GM23338 (cell line): Measurements from ENCODE around the gene SCTR. TPM values are rescaled to one million over a fixed set of nuclear protein-coding genes. Genes with fewer than 3 reads are reported as not detected.

ENCODE experiments used
- ATAC-seq: fragments of 200-7000 bp; cut with Tn5 transposase; 3 replicates; pipeline ENCODE4 v1.9.1; 2020
- DNase-seq: peaks from one replicate; pipeline ENCODE4 v3.0.0-alpha.2; 2015; ENCODE audit warnings: low spot score
- H2AFZ ChIP-seq: fragments of 200-600 bp; sonication (generic); 2 replicates; pipeline ENCODE4 v1.8.0; 2016; ENCODE audit warnings: antibody characterized with exemption, mild to moderate bottlenecking, moderate library complexity
- H3F3A ChIP-seq: fragments of 200-600 bp; sonication (generic); replicated peaks from 2 replicates; pipeline ENCODE4 v1.8.0; 2017; ENCODE audit warnings: antibody characterized with exemption, mixed run types, low read depth
- H3K27ac ChIP-seq: fragments of 200-600 bp; sonication (generic); 2 replicates; pipeline ENCODE4 v1.6.1; 2016; ENCODE audit warnings: low read depth
- H3K27me3 ChIP-seq: fragments of 200-600 bp; sonication (generic); 2 replicates; pipeline ENCODE4 v1.8.0; 2016; ENCODE audit warnings: mild to moderate bottlenecking, mixed run types, moderate library complexity; ENCODE audit not compliant: insufficient read depth
- H3K36me3 ChIP-seq: fragments of 200-600 bp; sonication (generic); 2 replicates; pipeline ENCODE4 v1.8.0; 2016; ENCODE audit warnings: mild to moderate bottlenecking; ENCODE audit not compliant: insufficient read depth
- H3K4me1 ChIP-seq: fragments of 200-600 bp; sonication (generic); 2 replicates; pipeline ENCODE4 v1.8.0; 2016; ENCODE audit warnings: mild to moderate bottlenecking, moderate library complexity; ENCODE audit not compliant: insufficient read depth
- H3K4me2 ChIP-seq: fragments of 200-600 bp; sonication (generic); 2 replicates; pipeline ENCODE4 v1.7.1; 2017; ENCODE audit warnings: mixed run types
- H3K4me3 ChIP-seq: fragments of 200-600 bp; sonication (generic); 2 replicates; pipeline ENCODE4 v1.6.1; 2016; ENCODE audit warnings: mixed run types
- H3K79me2 ChIP-seq: fragments of 200-600 bp; sonication (generic); replicated peaks from 2 replicates; pipeline ENCODE4 v1.8.0; 2017; ENCODE audit warnings: mild to moderate bottlenecking; ENCODE audit not compliant: insufficient read depth
- H3K9me2 ChIP-seq: fragments of 200-600 bp; sonication (generic); 2 replicates; pipeline ENCODE4 v1.8.0; 2017; ENCODE audit not compliant: insufficient read depth
- H4K20me1 ChIP-seq: fragments of 200-600 bp; sonication (generic); replicated peaks from 2 replicates; pipeline ENCODE4 v1.8.0; 2017; ENCODE audit warnings: mild to moderate bottlenecking; ENCODE audit not compliant: insufficient read depth
- H3K27ac Mint-ChIP-seq: 2 replicates; pipeline ENCODE4 v1.8.0; 2020; ENCODE audit warnings: inconsistent platforms, mild to moderate bottlenecking, moderate library complexity, mixed read lengths
- H3K27me3 Mint-ChIP-seq: 3 replicates; pipeline ENCODE4 v1.8.0; 2022; ENCODE audit warnings: low read depth, mild to moderate bottlenecking, moderate library complexity, mixed read lengths, inconsistent platforms; ENCODE audit not compliant: insufficient read depth, poor library complexity
- H3K36me3 Mint-ChIP-seq: 3 replicates; pipeline ENCODE4 v1.8.0; 2021; ENCODE audit warnings: low read depth, mild to moderate bottlenecking, inconsistent platforms, moderate library complexity, mixed read lengths
- H3K4me1 Mint-ChIP-seq: 3 replicates; pipeline ENCODE4 v1.8.0; 2020; ENCODE audit warnings: mild to moderate bottlenecking, inconsistent platforms, mixed read lengths
- H3K4me3 Mint-ChIP-seq: 3 replicates; pipeline ENCODE4 v1.8.0; 2021; ENCODE audit warnings: moderate library complexity, mild to moderate bottlenecking, inconsistent platforms, mixed read lengths
- H3K9me3 Mint-ChIP-seq: 3 replicates; pipeline ENCODE4 v1.8.0; 2020; ENCODE audit warnings: moderate library complexity, mild to moderate bottlenecking, inconsistent platforms, mixed read lengths
- CREB1 ChIP-seq: fragments of 250-450 bp; sonication (Bioruptor Pico); IDR thresholded peaks from 2 replicates; pipeline ENCODE4 v1.5.0; 2020; ENCODE audit warnings: low read depth, mild to moderate bottlenecking, moderate library complexity
- EZH2 ChIP-seq: fragments of 200-600 bp; sonication (generic); IDR thresholded peaks from one replicate; pipeline ENCODE4 v1.8.0; 2017; ENCODE audit warnings: antibody characterized with exemption, mild to moderate bottlenecking, low read depth; ENCODE audit not compliant: unreplicated experiment
- EZH2phosphoT487 ChIP-seq: fragments of 200-600 bp; sonication (generic); IDR thresholded peaks from one replicate; pipeline ENCODE4 v1.8.1; 2018; ENCODE audit warnings: antibody characterized with exemption; ENCODE audit not compliant: unreplicated experiment
- JUNB ChIP-seq: IDR thresholded peaks from one replicate; pipeline ENCODE4 v1.6.1; 2016; ENCODE audit warnings: antibody characterized with exemption; ENCODE audit not compliant: unreplicated experiment
- NANOG ChIP-seq: IDR thresholded peaks from 2 replicates; pipeline ENCODE4 v1.6.1; 2016; ENCODE audit warnings: antibody characterized with exemption, borderline replicate concordance
- POLR2AphosphoS5 ChIP-seq: IDR thresholded peaks from 2 replicates; pipeline ENCODE4 v1.6.1; 2016; ENCODE audit warnings: antibody characterized with exemption, low read depth
- STAT1 ChIP-seq: IDR thresholded peaks from one replicate; pipeline ENCODE4 v1.6.1; 2016; ENCODE audit warnings: antibody characterized with exemption; ENCODE audit not compliant: unreplicated experiment
- ZNF114 ChIP-seq: fragments of 250-450 bp; sonication (Bioruptor Pico); IDR thresholded peaks from 2 replicates; pipeline ENCODE4 v1.5.0; 2020; ENCODE audit warnings: mild to moderate bottlenecking, moderate library complexity
- ZNF331 ChIP-seq: fragments of 250-450 bp; sonication (Bioruptor Pico); IDR thresholded peaks from 2 replicates; pipeline ENCODE4 v1.5.0; 2020; ENCODE audit warnings: low read depth, mild to moderate bottlenecking, moderate library complexity
- ZNF462 ChIP-seq: fragments of 250-450 bp; sonication (Bioruptor Pico); IDR thresholded peaks from 2 replicates; pipeline ENCODE4 v1.5.0; 2020; ENCODE audit warnings: mild to moderate bottlenecking, moderate library complexity
- polyA plus RNA-seq: library from polyadenylated mRNA; unstranded; fragments of >200 nt; fragmentation: Nextera tagmentation; extraction: Ambion mirVana; gene quantifications from 2 replicates; pipeline ENCODE4 v1.2.1, GENCODE V29; 2016
- total RNA-seq: library from RNA; depleted of rRNA; stranded (reverse); fragments of >200 nt; shearing (Covaris generic); gene quantifications from 2 replicates; pipeline ENCODE4 v1.2.3, GENCODE V29; 2014
- TF ChIP-seq, protein P1 (sequence below): IDR thresholded peaks from one replicate; pipeline ENCODE4 v1.6.1; 2018; ENCODE audit warnings: antibody characterized with exemption; ENCODE audit not compliant: unreplicated experiment
- TF ChIP-seq, protein P2 (sequence below), 2 experiments: fragments of 200-600 bp in 1 of 2; sonication (generic) in 1 of 2; conservative IDR thresholded peaks; 2 replicates each; pipeline versions ENCODE4 v1.5.1 to v1.6.1; 2016 to 2017; ENCODE audit warnings: antibody characterized with exemption in 2 of 2, low read depth in 2 of 2, mild to moderate bottlenecking in 2 of 2, moderate library complexity in 1 of 2
- TF ChIP-seq, protein P3 (sequence below): IDR thresholded peaks from 2 replicates; pipeline ENCODE4 v1.6.1; 2016; ENCODE audit warnings: antibody characterized with exemption

Gene SCTR
- total and polyA plus RNA-seq, 2 experiments from 2014 or later: not detected

GRCh38 chr2:119414894-119415293 lies 109.4 kb downstream of the SCTR start:
- no peak overlapping the region for H3K4me2 ChIP-seq
- Mint-ChIP-seq H3K27me3 (no peaks in the 10 kb centered on the region), H3K4me3 (no peak overlapping the region), H3K4me1 (no peaks in the 10 kb centered on the region; the same call in 2 of the 3 replicates), H3K27ac (no peak overlapping the region), H3K9me3 (peaks cover 8% of the 10 kb centered on the region), H3K36me3 (no peaks in the 10 kb centered on the region)
- no peak for DNase-seq
- no peaks in the 10 kb centered on the region for H3F3A ChIP-seq
- ATAC-seq: no peak
- no peak overlapping the region for H2AFZ ChIP-seq
- H4K20me1 ChIP-seq: no peaks in the 10 kb centered on the region
- H3K9me2 ChIP-seq: no peaks in the 10 kb centered on the region
- H3K4me1 ChIP-seq: no peaks in the 10 kb centered on the region
- TF ChIP-seq, protein P1, sequence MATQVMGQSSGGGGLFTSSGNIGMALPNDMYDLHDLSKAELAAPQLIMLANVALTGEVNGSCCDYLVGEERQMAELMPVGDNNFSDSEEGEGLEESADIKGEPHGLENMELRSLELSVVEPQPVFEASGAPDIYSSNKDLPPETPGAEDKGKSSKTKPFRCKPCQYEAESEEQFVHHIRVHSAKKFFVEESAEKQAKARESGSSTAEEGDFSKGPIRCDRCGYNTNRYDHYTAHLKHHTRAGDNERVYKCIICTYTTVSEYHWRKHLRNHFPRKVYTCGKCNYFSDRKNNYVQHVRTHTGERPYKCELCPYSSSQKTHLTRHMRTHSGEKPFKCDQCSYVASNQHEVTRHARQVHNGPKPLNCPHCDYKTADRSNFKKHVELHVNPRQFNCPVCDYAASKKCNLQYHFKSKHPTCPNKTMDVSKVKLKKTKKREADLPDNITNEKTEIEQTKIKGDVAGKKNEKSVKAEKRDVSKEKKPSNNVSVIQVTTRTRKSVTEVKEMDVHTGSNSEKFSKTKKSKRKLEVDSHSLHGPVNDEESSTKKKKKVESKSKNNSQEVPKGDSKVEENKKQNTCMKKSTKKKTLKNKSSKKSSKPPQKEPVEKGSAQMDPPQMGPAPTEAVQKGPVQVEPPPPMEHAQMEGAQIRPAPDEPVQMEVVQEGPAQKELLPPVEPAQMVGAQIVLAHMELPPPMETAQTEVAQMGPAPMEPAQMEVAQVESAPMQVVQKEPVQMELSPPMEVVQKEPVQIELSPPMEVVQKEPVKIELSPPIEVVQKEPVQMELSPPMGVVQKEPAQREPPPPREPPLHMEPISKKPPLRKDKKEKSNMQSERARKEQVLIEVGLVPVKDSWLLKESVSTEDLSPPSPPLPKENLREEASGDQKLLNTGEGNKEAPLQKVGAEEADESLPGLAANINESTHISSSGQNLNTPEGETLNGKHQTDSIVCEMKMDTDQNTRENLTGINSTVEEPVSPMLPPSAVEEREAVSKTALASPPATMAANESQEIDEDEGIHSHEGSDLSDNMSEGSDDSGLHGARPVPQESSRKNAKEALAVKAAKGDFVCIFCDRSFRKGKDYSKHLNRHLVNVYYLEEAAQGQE: no peak
- TF ChIP-seq ZNF331 (no peak), ZNF462 (no peak), ZNF114 (CRISPR knock-in tag) (no peak), CREB1 (no peak), JUNB (no peak), STAT1 (no peak), EZH2phosphoT487 (no peak), EZH2 (no peak), NANOG (no peak), POLR2AphosphoS5 (no peak)
- TF ChIP-seq, protein P2, sequence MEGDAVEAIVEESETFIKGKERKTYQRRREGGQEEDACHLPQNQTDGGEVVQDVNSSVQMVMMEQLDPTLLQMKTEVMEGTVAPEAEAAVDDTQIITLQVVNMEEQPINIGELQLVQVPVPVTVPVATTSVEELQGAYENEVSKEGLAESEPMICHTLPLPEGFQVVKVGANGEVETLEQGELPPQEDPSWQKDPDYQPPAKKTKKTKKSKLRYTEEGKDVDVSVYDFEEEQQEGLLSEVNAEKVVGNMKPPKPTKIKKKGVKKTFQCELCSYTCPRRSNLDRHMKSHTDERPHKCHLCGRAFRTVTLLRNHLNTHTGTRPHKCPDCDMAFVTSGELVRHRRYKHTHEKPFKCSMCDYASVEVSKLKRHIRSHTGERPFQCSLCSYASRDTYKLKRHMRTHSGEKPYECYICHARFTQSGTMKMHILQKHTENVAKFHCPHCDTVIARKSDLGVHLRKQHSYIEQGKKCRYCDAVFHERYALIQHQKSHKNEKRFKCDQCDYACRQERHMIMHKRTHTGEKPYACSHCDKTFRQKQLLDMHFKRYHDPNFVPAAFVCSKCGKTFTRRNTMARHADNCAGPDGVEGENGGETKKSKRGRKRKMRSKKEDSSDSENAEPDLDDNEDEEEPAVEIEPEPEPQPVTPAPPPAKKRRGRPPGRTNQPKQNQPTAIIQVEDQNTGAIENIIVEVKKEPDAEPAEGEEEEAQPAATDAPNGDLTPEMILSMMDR (conservative IDR thresholded peaks at IDR 0.05; ENCODE audit: low read depth in 2 of 2): no peak
- TF ChIP-seq, protein P3, sequence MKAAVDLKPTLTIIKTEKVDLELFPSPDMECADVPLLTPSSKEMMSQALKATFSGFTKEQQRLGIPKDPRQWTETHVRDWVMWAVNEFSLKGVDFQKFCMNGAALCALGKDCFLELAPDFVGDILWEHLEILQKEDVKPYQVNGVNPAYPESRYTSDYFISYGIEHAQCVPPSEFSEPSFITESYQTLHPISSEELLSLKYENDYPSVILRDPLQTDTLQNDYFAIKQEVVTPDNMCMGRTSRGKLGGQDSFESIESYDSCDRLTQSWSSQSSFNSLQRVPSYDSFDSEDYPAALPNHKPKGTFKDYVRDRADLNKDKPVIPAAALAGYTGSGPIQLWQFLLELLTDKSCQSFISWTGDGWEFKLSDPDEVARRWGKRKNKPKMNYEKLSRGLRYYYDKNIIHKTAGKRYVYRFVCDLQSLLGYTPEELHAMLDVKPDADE: no peak
- no peaks in the 10 kb centered on the region for H3K79me2 ChIP-seq
- no peak overlapping the region for H3K27ac ChIP-seq
- H3K4me3 ChIP-seq: no peak overlapping the region
- H3K36me3 ChIP-seq: no peaks in the 10 kb centered on the region
- no peaks in the 10 kb centered on the region for H3K27me3 ChIP-seq
